SU-DHL-6 (cell line): Measurements from ENCODE around the gene LASP1NB.
"Not testable (repeated sequence)": the region's sequence is repeated elsewhere in the genome, so short reads cannot be mapped to it uniquely, and the experiment has no call there.

Source experiments
- EZH2phosphoT487 ChIP-seq: fragments of 200-600 bp; sonication (generic), shearing (Covaris generic); conservative IDR thresholded peaks from 2 replicates; pipeline ENCODE4 v1.6.1; 2018; ENCODE audit warnings: mild to moderate bottlenecking, antibody characterized with exemption, low read length, moderate library complexity, mixed read lengths
- TF ChIP-seq, protein P1 (sequence below): fragments of 200-600 bp; sonication (generic); IDR thresholded peaks from one replicate; pipeline ENCODE4 v1.5.1; 2017; ENCODE audit warnings: antibody characterized with exemption, mild to moderate bottlenecking, low read length, moderate library complexity; ENCODE audit not compliant: insufficient read depth, poor library complexity, severe bottlenecking

- TF ChIP-seq, protein P1, sequence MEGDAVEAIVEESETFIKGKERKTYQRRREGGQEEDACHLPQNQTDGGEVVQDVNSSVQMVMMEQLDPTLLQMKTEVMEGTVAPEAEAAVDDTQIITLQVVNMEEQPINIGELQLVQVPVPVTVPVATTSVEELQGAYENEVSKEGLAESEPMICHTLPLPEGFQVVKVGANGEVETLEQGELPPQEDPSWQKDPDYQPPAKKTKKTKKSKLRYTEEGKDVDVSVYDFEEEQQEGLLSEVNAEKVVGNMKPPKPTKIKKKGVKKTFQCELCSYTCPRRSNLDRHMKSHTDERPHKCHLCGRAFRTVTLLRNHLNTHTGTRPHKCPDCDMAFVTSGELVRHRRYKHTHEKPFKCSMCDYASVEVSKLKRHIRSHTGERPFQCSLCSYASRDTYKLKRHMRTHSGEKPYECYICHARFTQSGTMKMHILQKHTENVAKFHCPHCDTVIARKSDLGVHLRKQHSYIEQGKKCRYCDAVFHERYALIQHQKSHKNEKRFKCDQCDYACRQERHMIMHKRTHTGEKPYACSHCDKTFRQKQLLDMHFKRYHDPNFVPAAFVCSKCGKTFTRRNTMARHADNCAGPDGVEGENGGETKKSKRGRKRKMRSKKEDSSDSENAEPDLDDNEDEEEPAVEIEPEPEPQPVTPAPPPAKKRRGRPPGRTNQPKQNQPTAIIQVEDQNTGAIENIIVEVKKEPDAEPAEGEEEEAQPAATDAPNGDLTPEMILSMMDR = not testable (repeated sequence)
- not testable (repeated sequence) for TF ChIP-seq EZH2phosphoT487
Measured at GRCh38 chr17:38953800-38954199, 28.4 kb downstream of the LASP1NB start.
